ENCODE measurements around the gene RNF212B. TPM values are rescaled to one million over a fixed set of nuclear protein-coding genes. Genes with fewer than 3 reads are reported as not detected.
A peak's percentile ranks its signal among the peaks of the same experiment; 100 is the strongest.

The RNF212B gene
- polyA plus RNA-seq, 1 experiment = not detected

DNA sequence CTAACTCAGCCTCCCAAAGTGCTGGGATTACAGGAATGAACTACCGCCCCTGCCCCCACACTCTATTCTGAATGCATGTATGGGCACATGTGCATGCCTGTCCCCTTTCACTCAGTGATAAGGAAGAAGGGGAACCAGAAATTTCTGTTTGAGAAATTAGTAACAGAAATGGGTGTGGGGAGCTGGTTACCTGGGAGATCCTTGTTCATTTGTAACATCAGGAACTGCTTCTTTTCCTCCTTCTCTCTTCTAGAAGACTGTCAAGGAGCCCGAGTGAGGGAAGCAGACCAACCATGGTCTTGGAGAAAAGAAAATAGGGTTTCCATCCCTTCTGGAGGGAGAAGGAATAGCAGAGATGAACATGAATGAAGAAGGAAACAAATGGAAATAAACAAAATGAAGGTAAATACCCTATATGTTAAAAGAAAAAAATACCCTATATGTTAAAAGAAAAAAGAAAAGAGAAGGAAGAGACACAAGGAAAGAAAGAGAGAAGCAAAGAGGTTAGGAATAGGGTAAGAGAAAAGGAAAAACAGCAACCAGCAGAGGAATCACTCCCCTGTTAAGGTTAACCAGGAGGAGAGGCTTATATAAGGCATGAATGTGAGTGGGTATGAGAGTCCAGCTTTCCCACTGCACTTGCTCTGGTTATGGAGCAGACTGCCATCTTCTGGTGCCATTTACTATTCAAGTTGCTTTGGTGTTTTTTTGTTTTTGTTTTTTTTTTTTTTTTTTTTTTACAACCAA lies 61.6 kb downstream of the RNF212B start:
- ChIA-PET CTCF (interaction anchor here (0.6 to 3.3 kb wide), 4 partner anchors 12 to 258 kb away, joined by 3 to 13 read pairs (median 8); partner anchors contain the start of gene HOMEZ), POLR2A (interaction anchor here (0.6 to 0.7 kb wide), 2 partner anchors 292 to 1007 kb away, joined by 4 to 14 read pairs; no protein-coding TSS in a partner anchor)
- Histone ChIP-seq H3K36me3 (ENCODE audit: control insufficient read depth, insufficient read depth, low read length) (peaks cover 1% of the 10 kb centered on the region; the same call in 1 of the 2 replicates), H3K27me3 (ENCODE audit: control insufficient read depth, insufficient read depth, low read length) (no peaks in the 10 kb centered on the region), H3K4me3 (ENCODE audit: low read depth, low read length) (no peak overlapping the region)
- TF ChIP-seq, protein P1, sequence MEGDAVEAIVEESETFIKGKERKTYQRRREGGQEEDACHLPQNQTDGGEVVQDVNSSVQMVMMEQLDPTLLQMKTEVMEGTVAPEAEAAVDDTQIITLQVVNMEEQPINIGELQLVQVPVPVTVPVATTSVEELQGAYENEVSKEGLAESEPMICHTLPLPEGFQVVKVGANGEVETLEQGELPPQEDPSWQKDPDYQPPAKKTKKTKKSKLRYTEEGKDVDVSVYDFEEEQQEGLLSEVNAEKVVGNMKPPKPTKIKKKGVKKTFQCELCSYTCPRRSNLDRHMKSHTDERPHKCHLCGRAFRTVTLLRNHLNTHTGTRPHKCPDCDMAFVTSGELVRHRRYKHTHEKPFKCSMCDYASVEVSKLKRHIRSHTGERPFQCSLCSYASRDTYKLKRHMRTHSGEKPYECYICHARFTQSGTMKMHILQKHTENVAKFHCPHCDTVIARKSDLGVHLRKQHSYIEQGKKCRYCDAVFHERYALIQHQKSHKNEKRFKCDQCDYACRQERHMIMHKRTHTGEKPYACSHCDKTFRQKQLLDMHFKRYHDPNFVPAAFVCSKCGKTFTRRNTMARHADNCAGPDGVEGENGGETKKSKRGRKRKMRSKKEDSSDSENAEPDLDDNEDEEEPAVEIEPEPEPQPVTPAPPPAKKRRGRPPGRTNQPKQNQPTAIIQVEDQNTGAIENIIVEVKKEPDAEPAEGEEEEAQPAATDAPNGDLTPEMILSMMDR (IDR thresholded peaks at IDR 0.05; ENCODE audit: insufficient read depth, low read depth, low read length) = peak; percentile 31; the same call in 1 of the 2 replicates
- DNase-seq (ENCODE audit: low read depth) = no peak

DNA sequence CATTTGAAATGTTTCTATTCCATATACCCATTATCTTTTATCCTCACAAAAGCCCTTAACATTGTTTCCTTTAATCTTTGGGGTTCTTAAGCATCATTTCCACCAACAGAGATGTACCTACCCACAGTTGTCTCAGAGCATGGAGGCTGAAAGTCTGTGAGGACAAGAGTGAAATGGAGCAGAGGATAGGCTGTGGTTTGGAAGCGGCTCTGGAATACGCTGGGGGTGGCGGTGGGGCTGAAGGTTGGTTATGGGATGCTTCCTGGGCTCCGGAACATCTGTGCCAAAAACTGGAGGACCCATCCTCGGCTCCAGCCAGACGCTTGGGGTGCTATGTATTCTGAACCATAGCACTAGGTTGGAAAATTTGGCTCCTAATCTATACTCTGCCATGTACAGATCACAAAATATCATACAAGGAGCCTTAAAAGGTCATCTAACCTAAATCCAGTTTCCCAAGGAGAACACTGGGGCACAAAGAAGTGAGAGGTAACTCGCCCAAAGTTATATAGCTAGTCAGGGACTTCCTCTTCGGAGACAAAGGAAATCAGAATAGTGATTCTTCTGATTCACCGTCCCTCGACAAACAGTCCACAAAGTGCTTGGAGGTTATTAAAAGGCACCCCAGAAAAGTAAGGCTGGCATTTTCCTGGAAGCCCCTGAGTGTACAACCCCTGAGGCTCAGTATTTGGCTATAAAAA lies 62.4 kb downstream of the RNF212B start:
- POLR2A ChIA-PET = interaction anchor here (0.6 to 0.7 kb wide), 2 partner anchors 293 to 384 kb away, joined by 5 to 14 read pairs; no protein-coding TSS in a partner anchor
- peak overlapping the region; percentile 46 for H3K4me3 ChIP-seq (ENCODE audit: low read depth, low read length)
- peaks cover 1% of the 10 kb centered on the region; the same call in 1 of the 2 replicates for H3K36me3 ChIP-seq (ENCODE audit: control insufficient read depth, insufficient read depth, low read length)
- no peak for DNase-seq (ENCODE audit: low read depth)
- H3K27me3 ChIP-seq (ENCODE audit: control insufficient read depth, insufficient read depth, low read length) = no peaks in the 10 kb centered on the region
- CTCF ChIA-PET = interaction anchor here (1.0 to 2.3 kb wide), 11 partner anchors 8 to 180 kb away, joined by 3 to 13 read pairs (median 5); partner anchors contain the start of gene HOMEZ
- TF ChIP-seq, protein P1 (IDR thresholded peaks at IDR 0.05; ENCODE audit: insufficient read depth, low read depth, low read length) = no peak

DNA sequence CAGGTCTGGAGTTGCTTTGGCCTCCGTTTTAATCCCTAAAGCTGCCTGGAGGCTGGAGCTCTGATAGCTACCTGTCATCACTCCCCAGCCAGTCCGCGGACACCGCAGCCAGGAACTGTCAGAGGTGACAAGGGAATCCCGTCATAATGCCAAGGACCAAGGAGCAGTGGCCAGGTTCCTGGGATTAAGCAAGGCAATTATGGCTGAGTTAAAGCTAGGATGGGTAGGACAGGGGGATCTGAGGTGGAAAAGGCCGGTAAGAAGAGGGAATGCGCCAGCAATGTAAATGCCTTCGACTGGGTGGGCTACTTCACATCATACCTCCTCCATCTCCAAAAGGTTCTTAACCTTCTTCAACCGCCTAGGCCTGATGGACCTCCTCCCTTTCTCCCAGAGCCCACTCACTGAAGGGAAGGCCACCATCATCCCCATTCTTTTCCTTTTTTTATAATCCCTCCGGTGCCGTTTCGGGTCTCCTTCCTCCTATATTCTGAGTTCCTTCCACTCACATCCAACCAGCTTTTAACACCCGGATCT lies 63.0 kb downstream of the RNF212B start:
- ChIA-PET POLR2A (interaction anchor here (0.6 to 1.0 kb wide), 4 partner anchors 15 to 1035 kb away, joined by 3 to 6 read pairs (median 4); partner anchors contain the start of genes HOMEZ and PABPN1), CTCF (interaction anchor here (0.6 to 2.3 kb wide), 15 partner anchors 9 to 1142 kb away, joined by 3 to 13 read pairs (median 4); partner anchors contain the start of genes HOMEZ and SDR39U1)
- Histone ChIP-seq H3K4me3 (ENCODE audit: low read depth, low read length) (peak overlapping the region; percentile 46), H3K36me3 (ENCODE audit: control insufficient read depth, insufficient read depth, low read length) (peaks cover 1% of the 10 kb centered on the region; the same call in 1 of the 2 replicates), H3K27me3 (ENCODE audit: control insufficient read depth, insufficient read depth, low read length) (no peaks in the 10 kb centered on the region)
- TF ChIP-seq, protein P1 (IDR thresholded peaks at IDR 0.05; ENCODE audit: insufficient read depth, low read depth, low read length) = no peak
- DNase-seq (ENCODE audit: low read depth) = no peak

DNA sequence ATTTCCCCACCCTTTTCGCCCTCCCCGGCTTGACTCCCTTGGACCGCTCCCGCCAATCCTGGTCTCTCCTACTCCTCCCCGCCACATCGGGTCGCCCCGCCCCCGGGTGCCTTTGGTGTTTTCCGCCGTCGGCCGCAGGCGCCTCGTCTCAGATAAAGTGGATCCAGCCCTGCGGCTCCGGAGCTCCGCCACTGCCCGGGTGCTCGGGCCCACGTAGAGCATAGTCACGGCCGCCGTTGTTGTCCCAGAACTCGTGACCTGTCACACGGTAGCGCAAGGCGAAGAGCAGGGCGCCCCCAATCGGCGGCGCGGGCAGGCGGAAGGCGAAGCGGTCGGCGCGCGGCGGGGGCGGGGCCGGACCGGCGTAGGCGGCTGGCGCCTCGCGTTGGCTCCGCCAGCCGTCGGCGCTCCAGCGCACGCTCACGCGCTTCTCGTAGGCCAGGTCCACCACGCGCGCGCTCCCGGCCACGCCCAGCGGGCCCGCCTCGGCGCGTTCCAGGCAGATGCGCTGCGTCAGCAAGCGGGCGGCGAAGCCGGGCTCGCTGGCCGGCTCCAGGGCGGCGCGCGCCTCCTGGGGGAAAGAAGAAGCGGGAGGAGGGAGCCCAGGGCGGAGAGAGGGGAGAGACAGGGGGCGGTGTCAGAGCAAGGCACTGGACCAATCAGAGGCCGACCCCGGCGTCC lies 63.7 kb downstream of the RNF212B start:
- ChIA-PET CTCF (interaction anchor here (0.6 to 2.3 kb wide), 19 partner anchors 9 to 1141 kb away, joined by 3 to 13 read pairs (median 4); partner anchors contain the start of genes HOMEZ and SDR39U1), POLR2A (interaction anchor here (0.7 to 1.0 kb wide), 3 partner anchors 15 to 1035 kb away, joined by 3 to 6 read pairs (median 3); partner anchors contain the start of genes HOMEZ and PABPN1)
- Histone ChIP-seq H3K36me3 (ENCODE audit: control insufficient read depth, insufficient read depth, low read length) (peaks cover 1% of the 10 kb centered on the region; the same call in 1 of the 2 replicates), H3K27me3 (ENCODE audit: control insufficient read depth, insufficient read depth, low read length) (no peaks in the 10 kb centered on the region), H3K4me3 (ENCODE audit: low read depth, low read length) (peak overlapping the region; percentile 49)
- DNase-seq (ENCODE audit: low read depth) = peak; percentile 90
- TF ChIP-seq, protein P1 (IDR thresholded peaks at IDR 0.05; ENCODE audit: insufficient read depth, low read depth, low read length) = peak; percentile 65
